Colonic mucosa (tissue), 4 donors: Measurements from ENCODE around the gene BOD1. TPM values are rescaled to one million over a fixed set of nuclear protein-coding genes. Genes with fewer than 3 reads are reported as not detected.

Source experiments
- DNase-seq: peaks from one replicate; pipeline ENCODE4 v3.0.0-alpha.2; 2020
- H3K27ac ChIP-seq: fragments of 200-600 bp; one replicate; pipeline ENCODE4 v1.8.0; 2021
- H3K27me3 ChIP-seq: fragments of 200-600 bp; one replicate; pipeline ENCODE4 v1.8.0; 2021
- H3K36me3 ChIP-seq: fragments of 200-600 bp; one replicate; pipeline ENCODE4 v1.8.0; 2021
- H3K4me1 ChIP-seq: fragments of 200-600 bp; one replicate; pipeline ENCODE4 v1.8.0; 2021; ENCODE audit warnings: mild to moderate bottlenecking
- H3K4me3 ChIP-seq: fragments of 200-600 bp; one replicate; pipeline ENCODE4 v1.8.0; 2021
- H3K9ac ChIP-seq, 2 donors: one replicate each; pipeline ENCODE4 v1.7.0; 2013; ENCODE audit warnings: control low read depth in 2 of 2, low read depth in 2 of 2, low read length in 2 of 2
- H3K9me3 ChIP-seq: fragments of 200-600 bp; one replicate; pipeline ENCODE4 v1.8.0; 2021
- CTCF ChIP-seq: fragments of 200-600 bp; IDR thresholded peaks from one replicate; pipeline ENCODE4 v1.8.0; 2022; ENCODE audit warnings: antibody characterized with exemption, mild to moderate bottlenecking
- intact Hi-C: fragments of 100-400 bp; cut with DNase I; formaldehyde crosslinking; loops from one replicate; pipeline ENCODE4 v1.14.1; 2022
- total RNA-seq, 2 donors: library from RNA; stranded (reverse); fragmentation: NEBNext Ultra II Directional in 1 of 2; extraction: Animal tissue kit (Norgen Biotek cat#: 25700) in 1 of 2; gene quantifications; one replicate each; pipeline ENCODE4 v1.2.1, GENCODE V29; 2021
- donor health status: healthy.
- donor health status: DM: no; HTN: no; CAD: no.
- donor health status: DM: no; HTN: no; CAD: no.

The BOD1 gene
- total RNA-seq, 2 donors from 2014 or later, result 24.4 to 31.1 TPM

GRCh38 chr5:173574983-173575382, 41.5 kb downstream of the BOD1 start:
- Histone ChIP-seq H3K4me3 (no peak overlapping the region), H3K4me1 (no peaks in the 10 kb centered on the region), H3K9ac (no peak overlapping the region), H3K9me3 (no peaks in the 10 kb centered on the region), H3K36me3 (no peaks in the 10 kb centered on the region), H3K27me3 (no peaks in the 10 kb centered on the region), H3K27ac (no peak overlapping the region)
- intact Hi-C loops, result loop anchor here (5.0 kb wide), 1 partner anchor 283 kb away; no protein-coding TSS in a partner anchor
- no peak for TF ChIP-seq CTCF
- DNase-seq, result no peak

- Histone ChIP-seq H3K4me3 (no peak overlapping the region), H3K9ac (no peak overlapping the region), H3K27me3 (no peaks in the 10 kb centered on the region), H3K36me3 (no peaks in the 10 kb centered on the region), H3K4me1 (no peaks in the 10 kb centered on the region), H3K9me3 (no peaks in the 10 kb centered on the region), H3K27ac (no peak overlapping the region)
- TF ChIP-seq CTCF, result peak; percentile 98
- peak; percentile 73 for DNase-seq
- intact Hi-C loops, result loop anchor here (5.0 kb wide), 1 partner anchor 281 kb away; no protein-coding TSS in a partner anchor
These were observed 43.1 kb downstream of the BOD1 start for GRCh38 chr5:173573126-173573960.

GRCh38 chr5:173572431-173573125, 43.9 kb downstream of the BOD1 start:
- no peaks in the 10 kb centered on the region for H3K36me3 ChIP-seq
- no peak for DNase-seq
- no peak overlapping the region for H3K27ac ChIP-seq
- no peaks in the 10 kb centered on the region for H3K4me1 ChIP-seq
- no peaks in the 10 kb centered on the region for H3K9me3 ChIP-seq
- TF ChIP-seq CTCF, result no peak
- no peak overlapping the region for H3K9ac ChIP-seq
- intact Hi-C loops, result loop anchor here (5.0 kb wide), 1 partner anchor 280 kb away; no protein-coding TSS in a partner anchor
- no peak overlapping the region for H3K4me3 ChIP-seq
- H3K27me3 ChIP-seq, result no peaks in the 10 kb centered on the region

- Histone ChIP-seq H3K4me3 (no peak overlapping the region), H3K9ac (no peak overlapping the region), H3K9me3 (no peaks in the 10 kb centered on the region), H3K27ac (no peak overlapping the region), H3K36me3 (no peaks in the 10 kb centered on the region), H3K4me1 (no peaks in the 10 kb centered on the region), H3K27me3 (no peaks in the 10 kb centered on the region)
- no peak for TF ChIP-seq CTCF
- no peak for DNase-seq
- intact Hi-C loops, result loop anchor here (5.0 kb wide), 1 partner anchor 278 kb away; no protein-coding TSS in a partner anchor
These were observed 45.9 kb downstream of the BOD1 start for GRCh38 chr5:173570321-173571090.

GRCh38 chr5:173568703-173569102, 47.7 kb downstream of the BOD1 start:
- no peak for TF ChIP-seq CTCF
- Histone ChIP-seq H3K27me3 (no peaks in the 10 kb centered on the region), H3K36me3 (no peaks in the 10 kb centered on the region), H3K9me3 (no peaks in the 10 kb centered on the region), H3K4me1 (no peaks in the 10 kb centered on the region), H3K27ac (no peak overlapping the region), H3K4me3 (no peak overlapping the region), H3K9ac (no peak overlapping the region)
- intact Hi-C loops, result no loop called here
- DNase-seq, result no peak
